Measurements from ENCODE around the gene HIGD1B. TPM values are rescaled to one million over a fixed set of nuclear protein-coding genes. Genes with fewer than 3 reads are reported as not detected.

The HIGD1B gene
- total and polyA plus RNA-seq, 2 of the 4 experiments (the other 2 are of a cell fraction), result not detected

- POLR2A ChIA-PET (ENCODE audit: unreplicated experiment), result no interaction called here
- DNase-seq (no peak), ATAC-seq (ENCODE audit: low read depth) (peak; percentile 77)
- H4K20me1 ChIP-seq (ENCODE audit: insufficient read depth, low read length), result 0 out of 2 replicates have a peak, but pooled peaks cover 3% of the 10 kb centered on the region
- H3K9ac ChIP-seq (ENCODE audit: low read depth, low read length), result peak within 1 kb of the TSS; percentile 94
- dilution Hi-C loops (cut with HindIII; ENCODE audit: low sequenced_read_pairs, unreplicated experiment) (no loop called here), intact Hi-C loops (cut with micrococcal nuclease) (loop anchor here (1.0 kb wide), 1 partner anchor 50 kb away; no protein-coding TSS in a partner anchor), in situ Hi-C loops (cut with MboI; ENCODE audit: low sequenced_read_pairs) (loop anchor here (5.0 kb wide), 1 partner anchor 37 kb away; no protein-coding TSS in a partner anchor)
- H4K5ac ChIP-seq (ENCODE audit: low read depth, low read length), result peak within 1 kb of the TSS; percentile 50
- no peaks in the 10 kb centered on the region for H3K27me3 ChIP-seq (ENCODE audit: control insufficient read depth, insufficient read depth, low read length)
- peak within 1 kb of the TSS; percentile 94 for H2AK9ac ChIP-seq (replicated peaks; ENCODE audit: low read depth, low read length, poor library complexity)
- H4K8ac ChIP-seq (ENCODE audit: low read depth in 2 of 2, low read length in 2 of 2), result peak within 1 kb of the TSS; percentile 82 to 92
- peak within 1 kb of the TSS; percentile 72; the same call in 2 of the 3 replicates for H2BK15ac ChIP-seq (ENCODE audit: low read depth, low read length)
- peak within 1 kb of the TSS; percentile 86 for H3K27ac ChIP-seq (ENCODE audit: insufficient read depth, low read length)
- no peaks in the 10 kb centered on the region for H3K9me3 ChIP-seq (ENCODE audit: control insufficient read depth, insufficient read depth, low read length)
- H2AK5ac ChIP-seq (ENCODE audit: low read depth, low read length), result peak within 1 kb of the TSS; percentile 75
- peak within 1 kb of the TSS; percentile 77 for H3K4me3 ChIP-seq (ENCODE audit: insufficient read depth, low read depth, low read length)
- H2BK120ac ChIP-seq (ENCODE audit: low read depth, low read length), result peak within 1 kb of the TSS; percentile 72
- peak within 1 kb of the TSS; percentile 77 for H3K4ac ChIP-seq (ENCODE audit: low read depth, low read length)
- peaks cover 2% of the 10 kb centered on the region for H3K4me1 ChIP-seq (ENCODE audit: control insufficient read depth, insufficient read depth, low read length)
- H2AFZ ChIP-seq (replicated peaks; ENCODE audit: low read length, poor library complexity), result peak within 1 kb of the TSS; percentile 88
- H4K91ac ChIP-seq (ENCODE audit: insufficient read depth, low read depth, low read length), result peak within 1 kb of the TSS; percentile 76
- H3K23ac ChIP-seq (ENCODE audit: low read depth, low read length), result peak within 1 kb of the TSS; percentile 91
- 0% methylated on average over 71 of the region's 123 CpGs; no CpG with 5 or more reads in 1 of the 2 experiments for WGBS, 2 experiments (ENCODE audit: extremely low coverage in 2 of 2, insufficient read length in 1 of 2)
- CTCF ChIA-PET, result no interaction called here
- peak within 1 kb of the TSS; percentile 97 for H3K4me2 ChIP-seq (ENCODE audit: low read depth, low read length)
- H3K56ac ChIP-seq (ENCODE audit: extremely low read depth, insufficient read depth, low read length), result peak within 1 kb of the TSS; percentile 84
- peak within 1 kb of the TSS; percentile 95 for H3K14ac ChIP-seq (replicated peaks; ENCODE audit: low read depth, low read length)
- no TSS peak for BruUV-seq (replicated peaks)
- peak within 1 kb of the TSS; percentile 0; the same call in 1 of the 2 replicates for H2BK20ac ChIP-seq (ENCODE audit: low read depth, low read length)
- H2BK5ac ChIP-seq (ENCODE audit: low read depth, low read length, poor library complexity, severe bottlenecking), result peak within 1 kb of the TSS; percentile 75
- H3K79me1 ChIP-seq (ENCODE audit: low read depth in 1 of 2, low read length in 2 of 2), result peaks cover 6 to 18% of the 10 kb centered on the region in 2 experiments; a peak in 2 of 4 replicates
- H3K9me1 ChIP-seq (ENCODE audit: insufficient read depth, low read length), result 0 out of 2 replicates have a peak, but pooled peaks cover 4% of the 10 kb centered on the region
- H3K18ac ChIP-seq (ENCODE audit: low read depth, low read length), result peak within 1 kb of the TSS; percentile 56
- H3K36me3 ChIP-seq (ENCODE audit: control insufficient read depth, insufficient read depth, low read length), result no peaks in the 10 kb centered on the region
- TF ChIP-seq RFX5 (IDR thresholded peaks at IDR 0.05; ENCODE audit: low read depth, low read length) (no peak), MAZ (IDR thresholded peaks at IDR 0.05; ENCODE audit: borderline replicate concordance, low read depth, low read length) (peak; percentile 22; the same call in 1 of the 2 replicates), BHLHE40 (IDR thresholded peaks at IDR 0.05; ENCODE audit: low read depth, low read length) (peak; percentile 53; the same call in 1 of the 2 replicates), RAD21 (IDR thresholded peaks at IDR 0.05; ENCODE audit: low read length) (no peak), NFE2L2 (IDR thresholded peaks at IDR 0.05; ENCODE audit: low read depth, low read length) (no peak), RCOR1 (IDR thresholded peaks at IDR 0.05; ENCODE audit: insufficient replicate concordance, low read length) (no peak), FOS (IDR thresholded peaks at IDR 0.05; ENCODE audit: low read depth, low read length) (no peak), CEBPB (IDR thresholded peaks at IDR 0.05; ENCODE audit: low read depth, low read length) (no peak), CTCF (conservative IDR thresholded peaks at IDR 0.05; ENCODE audit: low read depth, low read length) (no peak), ELK1 (IDR thresholded peaks at IDR 0.05; ENCODE audit: borderline replicate concordance, low read depth, low read length) (no peak), POLR2A (IDR thresholded peaks at IDR 0.05; ENCODE audit: low read depth, low read length) (no peak; the same call in 1 of the 2 replicates), MAFK (IDR thresholded peaks at IDR 0.05; ENCODE audit: low read depth, low read length) (no peak), SMC3 (IDR thresholded peaks at IDR 0.05; ENCODE audit: low read depth, low read length) (no peak)
These were observed 17.9 kb upstream of the HIGD1B start, which contains the start of gene GJC1 for GRCh38 chr17:44829523-44830358. TSS of gene GJC1 (minus strand) at chr17:44830287. CDS start at chr17:44805817, 24,470 bp downstream.

All from IMR-90 (cell line).